AG10803 (cell line): ENCODE results near the gene SESN3.
"Not testable (repeated sequence)": the region's sequence is repeated elsewhere in the genome, so short reads cannot be mapped to it uniquely, and the experiment has no call there.

Source experiments
- DNase-seq: peaks from one replicate; pipeline ENCODE4 v3.0.0; 2010; ENCODE audit warnings: low read depth
- H3K4me3 ChIP-seq: 2 replicates; pipeline ENCODE4 v1.5.1; 2011; ENCODE audit warnings: mild to moderate bottlenecking, low read length, control low read depth
- TF ChIP-seq, protein P1 (sequence below): conservative IDR thresholded peaks from 2 replicates; pipeline ENCODE4 v1.5.1; 2011; ENCODE audit warnings: mild to moderate bottlenecking, low read length, control low read depth, inconsistent platforms

The SESN3 gene

GRCh38 chr11:95212609-95213008, 18.4 kb downstream of the SESN3 start:
- H3K4me3 ChIP-seq: no peak overlapping the region
- DNase-seq: no peak
- TF ChIP-seq, protein P1, sequence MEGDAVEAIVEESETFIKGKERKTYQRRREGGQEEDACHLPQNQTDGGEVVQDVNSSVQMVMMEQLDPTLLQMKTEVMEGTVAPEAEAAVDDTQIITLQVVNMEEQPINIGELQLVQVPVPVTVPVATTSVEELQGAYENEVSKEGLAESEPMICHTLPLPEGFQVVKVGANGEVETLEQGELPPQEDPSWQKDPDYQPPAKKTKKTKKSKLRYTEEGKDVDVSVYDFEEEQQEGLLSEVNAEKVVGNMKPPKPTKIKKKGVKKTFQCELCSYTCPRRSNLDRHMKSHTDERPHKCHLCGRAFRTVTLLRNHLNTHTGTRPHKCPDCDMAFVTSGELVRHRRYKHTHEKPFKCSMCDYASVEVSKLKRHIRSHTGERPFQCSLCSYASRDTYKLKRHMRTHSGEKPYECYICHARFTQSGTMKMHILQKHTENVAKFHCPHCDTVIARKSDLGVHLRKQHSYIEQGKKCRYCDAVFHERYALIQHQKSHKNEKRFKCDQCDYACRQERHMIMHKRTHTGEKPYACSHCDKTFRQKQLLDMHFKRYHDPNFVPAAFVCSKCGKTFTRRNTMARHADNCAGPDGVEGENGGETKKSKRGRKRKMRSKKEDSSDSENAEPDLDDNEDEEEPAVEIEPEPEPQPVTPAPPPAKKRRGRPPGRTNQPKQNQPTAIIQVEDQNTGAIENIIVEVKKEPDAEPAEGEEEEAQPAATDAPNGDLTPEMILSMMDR: no peak

DNA sequence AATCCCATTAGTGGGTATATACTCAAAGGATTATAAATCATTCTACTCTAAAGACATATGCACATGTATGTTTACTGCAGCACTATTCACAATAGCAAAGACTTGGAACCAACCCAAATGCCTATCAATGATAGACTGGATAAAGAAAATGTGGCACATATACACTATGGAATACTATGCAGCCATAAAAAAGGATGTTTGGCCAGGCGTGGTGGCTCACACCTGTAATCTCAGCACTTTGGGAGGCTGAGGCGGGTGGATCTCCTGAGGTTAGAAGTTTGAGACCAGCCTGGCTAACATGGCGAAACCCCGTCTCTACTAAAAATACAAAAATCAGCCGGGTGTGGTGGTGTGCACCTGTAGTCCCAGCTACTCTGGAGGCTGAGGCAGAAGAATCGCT, 21.5 kb downstream of the SESN3 start:
- DNase-seq, H3K4me3 ChIP-seq: not testable (repeated sequence)

GRCh38 chr11:95200781-95201457, 30.1 kb downstream of the SESN3 start:
- no peak for DNase-seq

DNA sequence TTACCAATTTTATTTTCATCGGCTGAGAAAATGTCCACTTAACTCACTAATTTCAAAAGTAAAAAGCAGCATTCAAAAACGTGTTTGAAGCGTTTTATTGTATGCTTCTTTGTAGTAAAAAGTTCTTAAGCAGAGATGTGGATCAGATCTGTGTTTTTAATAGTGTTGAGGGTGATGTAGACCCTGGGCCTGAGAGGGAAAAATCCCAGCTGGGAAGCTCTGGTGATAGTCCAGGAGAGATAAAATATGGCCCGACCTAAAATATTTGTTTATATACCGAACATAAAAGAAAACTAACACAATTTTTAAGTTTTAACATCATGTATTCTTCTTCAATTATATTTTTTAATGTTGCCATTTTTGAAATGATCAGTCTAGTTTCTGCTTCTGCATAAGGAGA, 35.2 kb downstream of the SESN3 start:
- TF ChIP-seq, protein P1: no peak
- no peak overlapping the region for H3K4me3 ChIP-seq
- no peak for DNase-seq

More at GRCh38 chr11:95200781-95201457, 30.1 kb downstream of the SESN3 start:
- H3K4me3 ChIP-seq: no peak overlapping the region
- TF ChIP-seq, protein P1: no peak

DNA sequence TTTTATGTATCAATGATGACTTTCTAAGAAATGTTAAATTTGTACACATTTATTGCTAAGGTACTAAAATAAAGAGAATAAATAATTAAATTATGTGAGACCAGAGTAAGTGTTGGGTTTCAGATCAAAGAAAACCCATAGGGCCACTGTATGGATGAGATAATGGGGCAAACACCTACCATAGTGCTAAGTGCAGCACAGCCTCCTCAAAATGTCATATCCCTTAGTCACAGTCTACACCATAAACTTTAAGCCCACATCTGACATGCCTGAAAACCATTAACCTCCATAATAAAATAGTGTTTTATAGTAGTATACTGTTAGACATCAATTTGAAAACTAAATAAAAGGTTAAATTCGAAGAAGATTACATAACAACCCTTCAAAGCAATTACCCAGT, 37.5 kb downstream of the SESN3 start:
- H3K4me3 ChIP-seq: no peak overlapping the region
- TF ChIP-seq, protein P1: no peak
- DNase-seq: no peak

DNA sequence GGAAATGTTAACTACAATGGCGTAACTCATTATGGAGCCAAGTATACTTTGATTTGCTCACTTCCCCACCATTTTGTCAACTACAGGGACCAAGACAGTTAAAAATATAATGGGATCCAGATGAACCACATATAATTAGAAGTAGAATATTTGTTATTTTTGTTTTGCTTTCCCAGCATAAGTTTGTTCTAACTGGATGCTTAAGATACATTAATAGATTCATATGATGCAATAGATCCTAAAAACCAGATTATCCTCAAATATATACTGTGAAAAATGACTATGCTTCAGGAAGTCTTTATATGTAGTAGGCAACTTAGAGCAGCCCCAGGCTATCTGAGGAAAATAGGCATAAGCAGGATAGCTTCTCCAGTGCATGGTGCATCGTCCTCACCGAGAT, 38.3 kb downstream of the SESN3 start:
- no peak overlapping the region for H3K4me3 ChIP-seq
- DNase-seq: no peak
- TF ChIP-seq, protein P1: no peak

- no peak for DNase-seq
- H3K4me3 ChIP-seq: no peak overlapping the region
- TF ChIP-seq, protein P1: no peak
These were observed 43.3 kb downstream of the SESN3 start for GRCh38 chr11:95187723-95188122.

DNA sequence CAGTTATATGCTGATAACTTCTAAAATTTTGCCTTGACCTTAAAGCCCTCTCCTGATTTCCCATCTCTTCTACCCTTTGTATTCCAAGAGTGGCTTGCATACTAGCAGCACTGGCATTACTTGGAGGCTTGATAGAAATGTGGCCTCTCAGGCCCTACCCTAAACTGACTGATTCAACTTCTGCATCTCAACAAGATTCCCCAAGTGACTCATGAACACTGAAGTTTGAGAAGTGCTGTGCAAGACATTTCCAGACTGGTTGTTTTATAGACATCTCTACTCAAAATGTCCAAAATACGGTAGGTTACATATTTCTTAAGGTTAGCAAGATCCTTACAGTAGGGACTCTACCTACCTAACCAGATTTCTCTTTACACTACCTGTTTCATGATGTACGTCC, 48.6 kb downstream of the SESN3 start:
- TF ChIP-seq, protein P1: no peak
- no peak for DNase-seq
- no peak overlapping the region for H3K4me3 ChIP-seq
